OCI-LY7 (cell line): Measurements from ENCODE around the gene KIDINS220. TPM values are rescaled to one million over a fixed set of nuclear protein-coding genes. Genes with fewer than 3 reads are reported as not detected.
"Not testable (repeated sequence)": the region's sequence is repeated elsewhere in the genome, so short reads cannot be mapped to it uniquely, and the experiment has no call there.

Experiments used
- BruUV-seq: library from RNA; stranded (reverse); fragments of 400-500 nt; replicated peaks from 2 replicates; lab custom pipeline; 2021; lab: Mats Ljungman, UMichigan
- CTCF ChIA-PET: fragments of 300-600 bp; sonication (Branson Sonifier 250); formaldehyde crosslinking; loops from one replicate; lab custom pipeline; 2022; ENCODE audit warnings: antibody characterized with exemption; ENCODE audit not compliant: unreplicated experiment; lab: Charles Lee
- POLR2A ChIA-PET: fragments of 300-600 bp; sonication (Branson Sonifier 250); formaldehyde crosslinking; loops from one replicate; lab custom pipeline; 2022; ENCODE audit warnings: antibody characterized with exemption; lab: Charles Lee
- DNase-seq: peaks from one replicate; pipeline ENCODE4 v3.0.0-alpha.2; 2015; ENCODE audit warnings: low spot score
- H2AFZ ChIP-seq: fragments of 200-600 bp; sonication (generic), shearing (Covaris generic); 2 replicates; pipeline ENCODE4 v1.6.1; 2014; ENCODE audit warnings: mild to moderate bottlenecking, antibody characterized with exemption, low read length, moderate library complexity
- H3K27ac ChIP-seq: fragments of 200-600 bp; sonication (generic); 2 replicates; pipeline ENCODE4 v1.5.1; 2014; ENCODE audit warnings: mixed run types, low read depth, mild to moderate bottlenecking, moderate library complexity, low read length, inconsistent platforms; ENCODE audit not compliant: poor library complexity, severe bottlenecking
- H3K36me3 ChIP-seq: fragments of 200-600 bp; sonication (generic); 2 replicates; pipeline ENCODE4 v1.6.1; 2014; ENCODE audit warnings: mild to moderate bottlenecking, antibody characterized with exemption, low read length, moderate library complexity, mixed read lengths; ENCODE audit not compliant: insufficient read depth
- H3K4me1 ChIP-seq: fragments of 200-600 bp; sonication (generic); 2 replicates; pipeline ENCODE4 v1.5.1; 2014; ENCODE audit warnings: mild to moderate bottlenecking, low read length; ENCODE audit not compliant: insufficient read depth, poor library complexity, severe bottlenecking
- H3K4me2 ChIP-seq: fragments of 200-600 bp; sonication (generic); 2 replicates; pipeline ENCODE4 v1.6.1; 2014; ENCODE audit warnings: mild to moderate bottlenecking, low read length
- H3K4me3 ChIP-seq: fragments of 200-600 bp; sonication (generic); 2 replicates; pipeline ENCODE4 v1.5.1; 2014; ENCODE audit warnings: mild to moderate bottlenecking, low read depth, low read length; ENCODE audit not compliant: poor library complexity, severe bottlenecking
- H3K79me2 ChIP-seq: fragments of 200-600 bp; sonication (generic); 2 replicates; pipeline ENCODE4 v1.6.1; 2016; ENCODE audit warnings: low read depth, mild to moderate bottlenecking, low read length, moderate library complexity, mixed read lengths; ENCODE audit not compliant: insufficient read depth
- H3K9me2 ChIP-seq: fragments of 200-600 bp; sonication (generic); 2 replicates; pipeline ENCODE4 v1.6.1; 2016; ENCODE audit warnings: mild to moderate bottlenecking, low read length, mixed read lengths; ENCODE audit not compliant: insufficient read depth
- H3K9me3 ChIP-seq: fragments of 200-600 bp; sonication (generic); 2 replicates; pipeline ENCODE4 v1.6.1; 2014; ENCODE audit warnings: mild to moderate bottlenecking, mixed run types, low read length, mixed read lengths
- H4K20me1 ChIP-seq: fragments of 200-600 bp; sonication (generic); 2 replicates; pipeline ENCODE4 v1.6.1; 2014; ENCODE audit warnings: mild to moderate bottlenecking, antibody characterized with exemption, low read length, moderate library complexity, mixed read lengths; ENCODE audit not compliant: insufficient read depth
- CTCF ChIP-seq: fragments of 200-600 bp; sonication (generic); conservative IDR thresholded peaks from 2 replicates; pipeline ENCODE4 v1.5.1; 2014; ENCODE audit warnings: mild to moderate bottlenecking, antibody characterized with exemption, low read length, moderate library complexity, mixed read lengths
- EZH2phosphoT487 ChIP-seq: fragments of 200-600 bp; sonication (generic); IDR thresholded peaks from 2 replicates; pipeline ENCODE4 v1.6.1; 2018; ENCODE audit warnings: low read depth, borderline replicate concordance, mild to moderate bottlenecking, mixed run types, antibody characterized with exemption, low read length, moderate library complexity, mixed read lengths
- intact Hi-C: fragments of 100-400 bp; cut with micrococcal nuclease; formaldehyde crosslinking; loops from one replicate; pipeline ENCODE4 v1.10.0; 2022; ENCODE audit not compliant: unreplicated experiment
- total RNA-seq, 2 experiments: library from RNA; depleted of rRNA in 1 of 2; stranded (reverse); fragments of >200 nt in 1 of 2; shearing (Covaris generic) in 1 of 2; gene quantifications; 2 replicates each; pipeline ENCODE4 v1.2.3, GENCODE V29; 2014 to 2022

The KIDINS220 gene
- total RNA-seq, 2 experiments from 2014 or later, result 29.1 to 32.3 TPM

- H3K36me3 ChIP-seq, result peaks cover 7% of the 10 kb centered on the region; the same call in 1 of the 2 replicates
- H3K4me3 ChIP-seq, result no peak overlapping the region
- H3K4me2 ChIP-seq, result no peak overlapping the region
- DNase-seq, result no peak
- no peaks in the 10 kb centered on the region for H4K20me1 ChIP-seq
- no peak overlapping the region for H3K27ac ChIP-seq
- intact Hi-C loops, result no loop called here
- TF ChIP-seq EZH2phosphoT487 (no peak), CTCF (no peak)
- no peaks in the 10 kb centered on the region for H3K79me2 ChIP-seq
- H3K9me3 ChIP-seq, result no peaks in the 10 kb centered on the region
- no peaks in the 10 kb centered on the region for H3K4me1 ChIP-seq
- no peaks in the 10 kb centered on the region for H3K9me2 ChIP-seq
- no TSS peak for BruUV-seq
- no peak overlapping the region for H2AFZ ChIP-seq
- ChIA-PET POLR2A (interaction anchor here (1.7 kb wide), 1 partner anchor 11 kb away, joined by 5 read pairs; no protein-coding TSS in a partner anchor), CTCF (no interaction called here)
Measured at GRCh38 chr2:8737571-8738175, 99.7 kb downstream of the KIDINS220 start.

GRCh38 chr2:8732601-8733000 lies 104.8 kb downstream of the KIDINS220 start:
- Histone ChIP-seq H4K20me1 (no peaks in the 10 kb centered on the region), H3K27ac (no peak overlapping the region), H3K9me3 (no peaks in the 10 kb centered on the region), H3K4me2 (no peak overlapping the region), H3K9me2 (no peaks in the 10 kb centered on the region), H3K4me3 (no peak overlapping the region), H3K79me2 (no peaks in the 10 kb centered on the region), H3K36me3 (peaks cover 28% of the 10 kb centered on the region; the same call in 1 of the 2 replicates), H2AFZ (no peak overlapping the region), H3K4me1 (no peaks in the 10 kb centered on the region)
- ChIA-PET CTCF (no interaction called here), POLR2A (interaction anchor here (0.5 to 2.8 kb wide), 3 partner anchors 12 to 496 kb away, joined by 3 to 12 read pairs (median 4); no protein-coding TSS in a partner anchor)
- TF ChIP-seq EZH2phosphoT487, result no peak
- TF ChIP-seq CTCF, result no peak
- no peak for DNase-seq
- intact Hi-C loops, result no loop called here
- no TSS peak for BruUV-seq

- H3K4me1 ChIP-seq, result no peaks in the 10 kb centered on the region
- no peak overlapping the region for H3K4me2 ChIP-seq
- H4K20me1 ChIP-seq, result no peaks in the 10 kb centered on the region
- CTCF ChIA-PET, result no interaction called here
- no peak overlapping the region for H2AFZ ChIP-seq
- POLR2A ChIA-PET, result interaction anchor here (1.1 kb wide), 1 partner anchor 10 kb away, joined by 3 read pairs; no protein-coding TSS in a partner anchor
- TF ChIP-seq EZH2phosphoT487 (no peak), CTCF (no peak)
- intact Hi-C loops, result no loop called here
- H3K36me3 ChIP-seq, result peaks cover 28% of the 10 kb centered on the region; the same call in 1 of the 2 replicates
- no peak for DNase-seq
- no TSS peak for BruUV-seq
- H3K79me2 ChIP-seq, result no peaks in the 10 kb centered on the region
- no peak overlapping the region for H3K4me3 ChIP-seq
- H3K9me3 ChIP-seq, result no peaks in the 10 kb centered on the region
- no peaks in the 10 kb centered on the region for H3K9me2 ChIP-seq
- H3K27ac ChIP-seq, result no peak overlapping the region
Measured at GRCh38 chr2:8729939-8730338, 107.5 kb downstream of the KIDINS220 start.

- H3K4me2 ChIP-seq, H3K79me2 ChIP-seq, H3K9me2 ChIP-seq, H4K20me1 ChIP-seq, intact Hi-C loops, DNase-seq, H3K9me3 ChIP-seq, BruUV-seq, CTCF ChIA-PET, H3K4me3 ChIP-seq, H2AFZ ChIP-seq, H3K27ac ChIP-seq, H3K4me1 ChIP-seq: not testable (repeated sequence)
- H3K36me3 ChIP-seq, result peaks cover 28% of the 10 kb centered on the region; the same call in 1 of the 2 replicates
- POLR2A ChIA-PET, result interaction anchor here (0.6 to 0.8 kb wide), 2 partner anchors 16 to 42 kb away, joined by 3 to 4 read pairs; no protein-coding TSS in a partner anchor
Measured at GRCh38 chr2:8729101-8729500, 108.3 kb downstream of the KIDINS220 start.
